IPS-NIHi7 (cell line): ENCODE results near the gene KRT85.
"Not testable (repeated sequence)": the region's sequence is repeated elsewhere in the genome, so short reads cannot be mapped to it uniquely, and the experiment has no call there.

Experiments
- DNase-seq: peaks from one replicate; pipeline ENCODE4 v3.0.0; 2012; ENCODE audit warnings: mixed read lengths; ENCODE audit errors: extremely low spot score

The KRT85 gene

GRCh38 chr12:52366738-52367485 lies at the start of gene KRT85:
Gene KRT85, minus strand, starts transcription at chr12:52367481. Its CDS starts 76 bp downstream, at chr12:52367405.
- no peak for DNase-seq

- DNase-seq: no peak
These were observed 49.5 kb upstream of the KRT85 start for GRCh38 chr12:52416795-52417194.

GRCh38 chr12:52415870-52416750 lies 48.8 kb upstream of the KRT85 start:
- DNase-seq: no peak

GRCh38 chr12:52414936-52415335 lies 47.7 kb upstream of the KRT85 start:
- DNase-seq: no peak

GRCh38 chr12:52413782-52414345 lies 46.6 kb upstream of the KRT85 start:
- peak; percentile 63 for DNase-seq

- no peak for DNase-seq
These were observed 45.9 kb upstream of the KRT85 start for GRCh38 chr12:52413202-52413601.

GRCh38 chr12:52411815-52412214 lies 44.5 kb upstream of the KRT85 start:
- no peak for DNase-seq

- not testable (repeated sequence) for DNase-seq
These were observed 43.4 kb upstream of the KRT85 start for GRCh38 chr12:52410589-52411248.

GRCh38 chr12:52407918-52408317 lies 40.6 kb upstream of the KRT85 start:
- no peak for DNase-seq

GRCh38 chr12:52405922-52406385 lies 38.7 kb upstream of the KRT85 start, which contains the start of gene KRT82:
Gene KRT82, minus strand, starts transcription at chr12:52406335. Its CDS starts 58 bp downstream, at chr12:52406277.
- DNase-seq: no peak

- DNase-seq: no peak
These were observed 37.7 kb upstream of the KRT85 start for GRCh38 chr12:52404951-52405350.

- DNase-seq: no peak
These were observed 36.3 kb upstream of the KRT85 start for GRCh38 chr12:52403561-52403960.

- no peak for DNase-seq
These were observed 35.7 kb upstream of the KRT85 start for GRCh38 chr12:52402873-52403540.

- DNase-seq: no peak
These were observed 35.1 kb upstream of the KRT85 start for GRCh38 chr12:52402377-52402776.

- no peak for DNase-seq
These were observed 34.6 kb upstream of the KRT85 start for GRCh38 chr12:52401926-52402325.

- DNase-seq: no peak
These were observed 34.2 kb upstream of the KRT85 start for GRCh38 chr12:52401526-52401925.

- no peak for DNase-seq
These were observed 33.6 kb upstream of the KRT85 start for GRCh38 chr12:52400906-52401305.

GRCh38 chr12:52399756-52400155 lies 32.5 kb upstream of the KRT85 start:
- DNase-seq: no peak

- no peak for DNase-seq
These were observed 30.9 kb upstream of the KRT85 start for GRCh38 chr12:52398176-52398575.

GRCh38 chr12:52396656-52397055 lies 29.4 kb upstream of the KRT85 start:
- no peak for DNase-seq

- DNase-seq: peak; percentile 95
These were observed 28.6 kb upstream of the KRT85 start for GRCh38 chr12:52395761-52396434.
